B cell (primary cell): ENCODE results near the gene C15orf62. TPM values are rescaled to one million over a fixed set of nuclear protein-coding genes. Genes with fewer than 3 reads are reported as not detected.

Source experiments
- ATAC-seq: fragments of 200-7000 bp; cut with Tn5 transposase; one replicate; pipeline ENCODE4 v1.10.0; 2021; ENCODE audit warnings: low read depth, mild to moderate bottlenecking, moderate number of reproducible peaks, moderate library complexity
- CTCF ChIA-PET: fragments of 350-600 bp; sonication (Branson Sonifier 250); formaldehyde crosslinking; loops from one replicate; lab custom pipeline; 2021; ENCODE audit warnings: antibody characterized with exemption, inconsistent platforms; lab: Charles Lee
- POLR2A ChIA-PET: fragments of 350-600 bp; sonication (Branson Sonifier 250); formaldehyde crosslinking; loops from one replicate; lab custom pipeline; 2021; ENCODE audit warnings: antibody characterized with exemption; lab: Charles Lee
- DNase-seq: peaks from one replicate; pipeline ENCODE4 v3.0.0; 2013
- H2AFZ ChIP-seq: 2 replicates; pipeline ENCODE4 v1.6.1; 2012; ENCODE audit warnings: mild to moderate bottlenecking, low read depth, low read length; ENCODE audit not compliant: insufficient read depth, poor library complexity, severe bottlenecking
- H3K27ac ChIP-seq, 2 donors: 1 replicate in 1 of 2; 2 replicates in 1 of 2; pipeline ENCODE4 v1.5.1; 2012 to 2013; ENCODE audit warnings: low read length in 2 of 2, mild to moderate bottlenecking in 2 of 2, moderate library complexity in 1 of 2
- H3K27me3 ChIP-seq, 4 experiments: fragments of 200-600 bp in 1 of 4; sonication (generic) in 1 of 4; replicated peaks in 1 of 4; 1 replicate in 2 of 4; 2 replicates in 2 of 4; pipeline versions ENCODE4 v1.6.1 to v1.7.0; 2013 to 2016; ENCODE audit warnings: low read length in 3 of 4, mild to moderate bottlenecking in 2 of 4, mixed read lengths in 1 of 4, moderate library complexity in 1 of 4; ENCODE audit not compliant: insufficient read depth in 4 of 4, control insufficient read depth in 3 of 4; ENCODE audit errors: control extremely low read depth in 1 of 4
- H3K36me3 ChIP-seq, 2 experiments: replicated peaks in 1 of 2; 1 replicate in 1 of 2; 2 replicates in 1 of 2; pipeline versions ENCODE4 v1.6.1 to v1.7.1; 2013; ENCODE audit warnings: low read length in 1 of 2; ENCODE audit not compliant: insufficient read depth in 2 of 2, control insufficient read depth in 1 of 2; ENCODE audit errors: control extremely low read depth in 1 of 2, extremely low read depth in 1 of 2
- H3K4me1 ChIP-seq, 2 donors: fragments of 200-600 bp in 1 of 2; sonication (generic) in 1 of 2; 1 replicate in 1 of 2; 2 replicates in 1 of 2; pipeline versions ENCODE4 v1.5.1 to v1.6.1; 2013 to 2017; ENCODE audit warnings: low read length in 2 of 2; ENCODE audit not compliant: control insufficient read depth in 2 of 2, insufficient read depth in 2 of 2
- H3K4me2 ChIP-seq: replicated peaks from 2 replicates; pipeline ENCODE3; 2012; ENCODE audit warnings: mild to moderate bottlenecking, low read depth, low read length; ENCODE audit not compliant: poor library complexity, severe bottlenecking
- H3K4me3 ChIP-seq, 5 experiments: fragments of 200-600 bp in 1 of 5; sonication (generic) in 1 of 5; 1 replicate in 3 of 5; 2 replicates in 2 of 5; pipeline versions ENCODE4 v1.5.1 to v1.7.0; 2011 to 2016; ENCODE audit warnings: low read length in 4 of 5, mild to moderate bottlenecking in 4 of 5, low read depth in 2 of 5, control low read depth in 1 of 5, moderate library complexity in 1 of 5; ENCODE audit not compliant: insufficient read depth in 1 of 5; ENCODE audit errors: control extremely low read depth in 1 of 5, extremely low read depth in 1 of 5
- H3K79me2 ChIP-seq: fragments of 200-600 bp; sonication (generic); one replicate; pipeline ENCODE4 v1.6.0; 2016; ENCODE audit warnings: low read length; ENCODE audit not compliant: control insufficient read depth, insufficient read depth
- H3K9ac ChIP-seq: fragments of 200-600 bp; sonication (generic); 2 replicates; pipeline ENCODE4 v1.6.1; 2017; ENCODE audit warnings: mild to moderate bottlenecking, low read length, moderate library complexity
- H3K9me3 ChIP-seq, 3 donors: one replicate each; pipeline versions ENCODE4 v1.6.1 to v1.7.1; 2013; ENCODE audit warnings: low read length in 2 of 3; ENCODE audit not compliant: control insufficient read depth in 2 of 3, insufficient read depth in 1 of 3; ENCODE audit errors: control extremely low read depth in 1 of 3
- H4K20me1 ChIP-seq: 2 replicates; pipeline ENCODE4 v1.6.0; 2012; ENCODE audit warnings: mild to moderate bottlenecking, low read length; ENCODE audit not compliant: insufficient read depth, control insufficient read depth, poor library complexity, severe bottlenecking
- H3K27ac Mint-ChIP-seq: one replicate; pipeline ENCODE4 v1.8.0; 2021; ENCODE audit warnings: mixed read lengths
- H3K27me3 Mint-ChIP-seq: one replicate; pipeline ENCODE4 v1.8.0; 2021; ENCODE audit warnings: mixed read lengths
- H3K4me1 Mint-ChIP-seq: one replicate; pipeline ENCODE4 v1.8.0; 2021; ENCODE audit warnings: mixed read lengths
- H3K4me3 Mint-ChIP-seq: one replicate; pipeline ENCODE4 v1.8.0; 2021; ENCODE audit warnings: mixed read lengths
- H3K9me3 Mint-ChIP-seq: one replicate; pipeline ENCODE4 v1.8.0; 2022; ENCODE audit warnings: mixed read lengths; ENCODE audit not compliant: insufficient read depth
- EZH2 ChIP-seq: IDR thresholded peaks from 2 replicates; pipeline ENCODE4 v1.6.1; 2012; ENCODE audit warnings: borderline replicate concordance, low read depth, mild to moderate bottlenecking, moderate library complexity, low read length; ENCODE audit not compliant: insufficient read depth, poor library complexity, severe bottlenecking
- WGBS: methylation state at CpG from one replicate; pipeline ENCODE4 v1.1.5; 2013; ENCODE audit warnings: missing lambda C conversion rate; ENCODE audit not compliant: insufficient coverage; 5-methylcytosine and 5-hydroxymethylcytosine counted together
- intact Hi-C: fragments of 100-400 bp; cut with micrococcal nuclease; formaldehyde crosslinking; loops from one replicate; pipeline ENCODE4 v1.10.0; 2022
- polyA plus RNA-seq: library from polyadenylated mRNA; depleted of rRNA; stranded (reverse); fragments of >200 nt; gene quantifications from 2 replicates; pipeline ENCODE4 v1.2.3, GENCODE V29; 2012
- total RNA-seq, 2 donors: library from RNA; stranded (reverse); fragments of 120-200 nt in 1 of 2; gene quantifications; 1 replicate in 1 of 2; 2 replicates in 1 of 2; pipeline versions ENCODE4 v1.2.3 to v1.2.4, GENCODE V29; 2013 to 2022
- TF ChIP-seq, protein P1 (sequence below): fragments of 200-600 bp; IDR thresholded peaks from one replicate; pipeline ENCODE4 v1.8.0; 2022; ENCODE audit warnings: antibody characterized with exemption, mild to moderate bottlenecking

C15orf62 gene
- total and polyA plus RNA-seq, 2 donors (not counting 1 experiment from before 2014, with no cell fraction given): 0.30 to 9.5 TPM

- no peaks in the 10 kb centered on the region for H3K4me1 ChIP-seq
- H3K9me3 ChIP-seq: no peaks in the 10 kb centered on the region
- H4K20me1 ChIP-seq: peaks cover 37% of the 10 kb centered on the region
- no peaks in the 10 kb centered on the region for H3K27me3 Mint-ChIP-seq
- no peak for TF ChIP-seq EZH2
- TF ChIP-seq, protein P1, sequence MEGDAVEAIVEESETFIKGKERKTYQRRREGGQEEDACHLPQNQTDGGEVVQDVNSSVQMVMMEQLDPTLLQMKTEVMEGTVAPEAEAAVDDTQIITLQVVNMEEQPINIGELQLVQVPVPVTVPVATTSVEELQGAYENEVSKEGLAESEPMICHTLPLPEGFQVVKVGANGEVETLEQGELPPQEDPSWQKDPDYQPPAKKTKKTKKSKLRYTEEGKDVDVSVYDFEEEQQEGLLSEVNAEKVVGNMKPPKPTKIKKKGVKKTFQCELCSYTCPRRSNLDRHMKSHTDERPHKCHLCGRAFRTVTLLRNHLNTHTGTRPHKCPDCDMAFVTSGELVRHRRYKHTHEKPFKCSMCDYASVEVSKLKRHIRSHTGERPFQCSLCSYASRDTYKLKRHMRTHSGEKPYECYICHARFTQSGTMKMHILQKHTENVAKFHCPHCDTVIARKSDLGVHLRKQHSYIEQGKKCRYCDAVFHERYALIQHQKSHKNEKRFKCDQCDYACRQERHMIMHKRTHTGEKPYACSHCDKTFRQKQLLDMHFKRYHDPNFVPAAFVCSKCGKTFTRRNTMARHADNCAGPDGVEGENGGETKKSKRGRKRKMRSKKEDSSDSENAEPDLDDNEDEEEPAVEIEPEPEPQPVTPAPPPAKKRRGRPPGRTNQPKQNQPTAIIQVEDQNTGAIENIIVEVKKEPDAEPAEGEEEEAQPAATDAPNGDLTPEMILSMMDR: no peak
- H3K9ac ChIP-seq: no peak overlapping the region
- H3K27ac Mint-ChIP-seq: no peak overlapping the region
- no peak for ATAC-seq
- H3K4me2 ChIP-seq: no peak overlapping the region
- 90% methylated on average over 1 of the region's 2 CpGs for WGBS
- H3K79me2 ChIP-seq: peaks cover 88% of the 10 kb centered on the region
- intact Hi-C loops: no loop called here
- no peaks in the 10 kb centered on the region for H3K9me3 Mint-ChIP-seq
- CTCF ChIA-PET: interaction anchor here (0.9 to 1.5 kb wide), 2 partner anchors 14 to 82 kb away, joined by 3 to 6 read pairs; no protein-coding TSS in a partner anchor
- H3K27ac ChIP-seq: no peak overlapping the region
- H3K4me3 Mint-ChIP-seq: no peak overlapping the region
- no peak overlapping the region for H3K4me3 ChIP-seq
- peaks cover 12% of the 10 kb centered on the region for H3K4me1 Mint-ChIP-seq
- H3K36me3 ChIP-seq: peaks cover 0 to 21% of the 10 kb centered on the region in 2 experiments
- POLR2A ChIA-PET: no interaction called here
- H3K27me3 ChIP-seq: no peaks in the 10 kb centered on the region
- no peak overlapping the region for H2AFZ ChIP-seq
- no peak for DNase-seq
Measured at GRCh38 chr15:40796041-40796440, 26.3 kb downstream of the C15orf62 start.

DNA sequence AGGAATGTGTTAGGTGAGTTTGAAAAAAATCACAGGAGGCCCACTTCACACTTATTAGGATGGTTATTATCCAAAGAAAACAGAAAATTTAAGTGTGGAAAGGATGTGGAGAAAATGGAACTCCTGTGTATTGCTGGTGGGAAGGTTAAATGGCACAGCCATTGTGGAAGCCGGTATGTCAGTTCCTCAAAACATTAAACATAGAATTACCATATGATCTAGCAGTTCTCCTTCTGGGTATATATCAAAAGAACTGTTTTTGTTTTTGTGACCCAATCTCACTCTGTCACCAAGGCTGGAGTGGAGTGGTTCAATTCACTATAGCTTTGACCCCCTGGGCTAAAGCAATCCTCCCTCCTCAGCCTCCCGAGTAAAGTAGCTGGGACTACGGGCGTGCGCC is 26.7 kb downstream of the C15orf62 start:
- CTCF ChIA-PET: interaction anchor here (0.8 to 1.5 kb wide), 2 partner anchors 11 to 14 kb away, joined by 3 to 6 read pairs; no protein-coding TSS in a partner anchor

More for the DNA sequence above, 26.7 kb downstream of the C15orf62 start:
- Histone ChIP-seq H3K79me2 (peaks cover 92% of the 10 kb centered on the region), H3K4me1 (no peaks in the 10 kb centered on the region), H3K27me3 (no peaks in the 10 kb centered on the region), H3K27ac (no peak overlapping the region), H3K9ac (no peak overlapping the region), H2AFZ (no peak overlapping the region), H3K4me3 (no peak overlapping the region), H3K4me2 (no peak overlapping the region), H3K9me3 (no peaks in the 10 kb centered on the region), H4K20me1 (peaks cover 37% of the 10 kb centered on the region), H3K36me3 (peaks cover 0 to 21% of the 10 kb centered on the region in 2 experiments)
- intact Hi-C loops: no loop called here
- POLR2A ChIA-PET: interaction anchor here (0.5 to 0.7 kb wide), 2 partner anchors 12 to 21 kb away, joined by 4 to 5 read pairs; no protein-coding TSS in a partner anchor
- TF ChIP-seq, protein P1: no peak
- TF ChIP-seq EZH2: no peak
- peaks cover 14% of the 10 kb centered on the region for H3K4me1 Mint-ChIP-seq
- H3K9me3 Mint-ChIP-seq: no peaks in the 10 kb centered on the region
- ATAC-seq: no peak
- no peak for DNase-seq
- no peak overlapping the region for H3K4me3 Mint-ChIP-seq
- H3K27me3 Mint-ChIP-seq: no peaks in the 10 kb centered on the region
- no peak overlapping the region for H3K27ac Mint-ChIP-seq
- WGBS: no CpG with 5 or more reads among the region's 5 CpGs
